GM18873 (cell line): ENCODE measurements around the gene SUPT20HL1.

Experiments
- ATAC-seq: cut with Tn5 transposase; IDR thresholded peaks from one replicate; pipeline ENCODE4 v1.9.1; 2021; ENCODE audit warnings: mild to moderate bottlenecking, moderate library complexity, moderate number of reproducible peaks; ENCODE audit not compliant: unreplicated experiment, low FRiP score

The SUPT20HL1 gene

GRCh38 chrX:24392709-24393108 is 32.3 kb downstream of the SUPT20HL1 start:
- no peak for ATAC-seq

- no peak for ATAC-seq
Measured at GRCh38 chrX:24395775-24396174, 35.3 kb downstream of the SUPT20HL1 start.

GRCh38 chrX:24396236-24396930 is 35.9 kb downstream of the SUPT20HL1 start:
- ATAC-seq = no peak

- no peak for ATAC-seq
Measured at GRCh38 chrX:24396931-24397279, 36.5 kb downstream of the SUPT20HL1 start.

- no peak for ATAC-seq
Measured at GRCh38 chrX:24398766-24399165, 38.3 kb downstream of the SUPT20HL1 start.

- ATAC-seq = no peak
Measured at GRCh38 chrX:24399550-24399949, 39.1 kb downstream of the SUPT20HL1 start.

GRCh38 chrX:24405959-24406358 is 45.5 kb downstream of the SUPT20HL1 start:
- no peak for ATAC-seq
